Measurements from ENCODE around the gene TLCD3B. TPM values are rescaled to one million over a fixed set of nuclear protein-coding genes. Genes with fewer than 3 reads are reported as not detected.

TLCD3B gene
- total RNA-seq, 1 experiment from 2014 or later = 0.90 TPM

DNA sequence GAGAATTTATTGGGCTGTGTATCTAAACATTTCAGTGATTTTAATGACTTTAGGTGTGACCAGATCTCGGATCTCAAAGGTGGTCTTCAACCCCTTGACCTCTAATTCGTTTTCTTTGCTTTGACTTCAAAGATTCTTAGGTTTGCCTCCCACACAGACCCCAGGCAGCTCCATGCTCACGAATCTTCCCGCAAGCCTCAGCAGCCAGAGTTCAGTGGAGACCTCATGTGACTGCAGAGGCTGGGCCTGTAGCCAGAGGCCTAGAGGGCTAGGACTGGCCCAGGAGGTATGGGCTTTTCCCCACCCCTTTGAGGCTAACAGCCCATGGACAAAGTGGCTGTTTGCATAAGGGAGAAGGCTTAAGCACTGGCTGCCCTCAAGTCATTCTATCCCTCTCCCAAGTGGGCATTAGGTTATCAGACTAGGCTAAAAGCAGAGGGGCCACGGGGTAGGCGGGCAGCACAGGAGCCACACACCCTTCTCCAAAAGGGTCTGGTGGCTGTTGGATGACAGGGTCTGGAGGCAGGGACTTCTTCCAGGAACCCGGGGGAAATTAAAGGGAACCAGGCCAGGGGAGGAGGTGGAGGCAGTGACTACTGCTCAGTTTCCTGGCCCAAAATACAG is 38.6 kb downstream of the TLCD3B start:
- BruUV-seq (replicated peaks) = no TSS peak
- no peak for DNase-seq

DNA sequence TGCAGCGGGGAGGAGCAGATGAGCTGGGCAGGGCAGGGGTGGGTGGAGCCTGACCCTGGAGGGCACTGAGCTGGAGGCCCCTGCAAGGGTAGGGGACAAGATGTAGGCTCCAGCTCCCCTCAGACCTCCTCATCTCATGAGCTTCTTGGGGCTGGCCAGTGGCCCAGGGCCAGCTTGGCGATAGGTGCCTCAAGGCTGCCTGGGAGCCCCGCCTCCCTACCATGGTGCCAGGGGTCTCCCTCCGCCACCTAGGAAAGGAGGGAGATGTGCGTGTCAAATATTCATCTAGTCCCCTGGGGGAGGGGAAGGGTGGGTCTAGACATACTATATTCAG is 39.5 kb downstream of the TLCD3B start:
- Mint-ChIP-seq H3K36me3 (ENCODE audit: insufficient read depth, unreplicated experiment) (peaks cover 52% of the 10 kb centered on the region), H3K4me3 (ENCODE audit: low read depth, unreplicated experiment) (no peak overlapping the region), H3K4me1 (ENCODE audit: low read depth, unreplicated experiment) (peaks cover 21% of the 10 kb centered on the region), H3K9me3 (ENCODE audit: low read depth, unreplicated experiment) (no peaks in the 10 kb centered on the region), H3K27ac (ENCODE audit: unreplicated experiment) (no peak overlapping the region), H3K27me3 (ENCODE audit: unreplicated experiment) (no peaks in the 10 kb centered on the region)
- CTCF ChIA-PET = no interaction called here
- DNase-seq = no peak
- TF ChIP-seq, protein P1, sequence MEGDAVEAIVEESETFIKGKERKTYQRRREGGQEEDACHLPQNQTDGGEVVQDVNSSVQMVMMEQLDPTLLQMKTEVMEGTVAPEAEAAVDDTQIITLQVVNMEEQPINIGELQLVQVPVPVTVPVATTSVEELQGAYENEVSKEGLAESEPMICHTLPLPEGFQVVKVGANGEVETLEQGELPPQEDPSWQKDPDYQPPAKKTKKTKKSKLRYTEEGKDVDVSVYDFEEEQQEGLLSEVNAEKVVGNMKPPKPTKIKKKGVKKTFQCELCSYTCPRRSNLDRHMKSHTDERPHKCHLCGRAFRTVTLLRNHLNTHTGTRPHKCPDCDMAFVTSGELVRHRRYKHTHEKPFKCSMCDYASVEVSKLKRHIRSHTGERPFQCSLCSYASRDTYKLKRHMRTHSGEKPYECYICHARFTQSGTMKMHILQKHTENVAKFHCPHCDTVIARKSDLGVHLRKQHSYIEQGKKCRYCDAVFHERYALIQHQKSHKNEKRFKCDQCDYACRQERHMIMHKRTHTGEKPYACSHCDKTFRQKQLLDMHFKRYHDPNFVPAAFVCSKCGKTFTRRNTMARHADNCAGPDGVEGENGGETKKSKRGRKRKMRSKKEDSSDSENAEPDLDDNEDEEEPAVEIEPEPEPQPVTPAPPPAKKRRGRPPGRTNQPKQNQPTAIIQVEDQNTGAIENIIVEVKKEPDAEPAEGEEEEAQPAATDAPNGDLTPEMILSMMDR (IDR thresholded peaks at IDR 0.05; ENCODE audit: unreplicated experiment) = no peak
- BruUV-seq (replicated peaks) = no TSS peak
- intact Hi-C loops (cut with micrococcal nuclease; ENCODE audit: unreplicated experiment) = no loop called here

More for the DNA sequence above, 38.6 kb downstream of the TLCD3B start:
- Mint-ChIP-seq H3K9me3 (ENCODE audit: low read depth, unreplicated experiment) (no peaks in the 10 kb centered on the region), H3K27ac (ENCODE audit: unreplicated experiment) (no peak overlapping the region), H3K4me1 (ENCODE audit: low read depth, unreplicated experiment) (peaks cover 26% of the 10 kb centered on the region), H3K4me3 (ENCODE audit: low read depth, unreplicated experiment) (no peak overlapping the region), H3K36me3 (ENCODE audit: insufficient read depth, unreplicated experiment) (peaks cover 58% of the 10 kb centered on the region), H3K27me3 (ENCODE audit: unreplicated experiment) (no peaks in the 10 kb centered on the region)
- CTCF ChIA-PET = interaction anchor here (0.7 kb wide), 1 partner anchor 1007 kb away, joined by 3 read pairs; no protein-coding TSS in a partner anchor
- TF ChIP-seq, protein P1 (IDR thresholded peaks at IDR 0.05; ENCODE audit: unreplicated experiment) = no peak
- intact Hi-C loops (cut with micrococcal nuclease; ENCODE audit: unreplicated experiment) = no loop called here

DNA sequence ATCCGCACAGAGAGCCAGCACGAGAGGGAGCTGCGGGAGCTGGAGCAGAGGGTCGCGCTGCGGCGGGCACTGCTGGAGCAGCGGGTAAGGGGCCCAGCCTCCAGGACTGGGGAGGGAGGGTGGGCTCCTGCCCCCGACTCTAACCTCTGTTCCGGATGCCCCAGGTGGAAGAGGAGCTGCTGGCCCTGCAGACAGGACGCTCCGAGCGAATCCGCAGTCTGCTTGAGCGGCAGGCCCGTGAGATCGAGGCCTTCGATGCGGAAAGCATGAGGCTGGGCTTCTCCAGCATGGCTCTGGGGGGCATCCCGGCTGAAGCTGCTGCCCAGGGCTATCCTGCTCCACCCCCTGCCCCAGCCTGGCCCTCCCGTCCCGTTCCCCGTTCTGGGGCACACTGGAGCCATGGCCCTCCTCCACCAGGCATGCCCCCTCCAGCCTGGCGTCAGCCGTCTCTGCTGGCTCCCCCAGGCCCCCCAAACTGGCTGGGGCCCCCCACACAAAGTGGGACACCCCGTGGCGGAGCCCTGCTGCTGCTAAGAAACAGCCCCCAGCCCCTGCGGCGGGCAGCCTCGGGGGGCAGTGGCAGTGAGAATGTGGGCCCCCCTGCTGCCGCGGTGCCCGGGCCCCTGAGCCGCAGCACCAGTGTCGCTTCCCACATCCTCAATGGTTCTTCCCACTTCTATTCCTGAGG is 40.0 kb downstream of the TLCD3B start:
- BruUV-seq (replicated peaks) = no TSS peak

DNA sequence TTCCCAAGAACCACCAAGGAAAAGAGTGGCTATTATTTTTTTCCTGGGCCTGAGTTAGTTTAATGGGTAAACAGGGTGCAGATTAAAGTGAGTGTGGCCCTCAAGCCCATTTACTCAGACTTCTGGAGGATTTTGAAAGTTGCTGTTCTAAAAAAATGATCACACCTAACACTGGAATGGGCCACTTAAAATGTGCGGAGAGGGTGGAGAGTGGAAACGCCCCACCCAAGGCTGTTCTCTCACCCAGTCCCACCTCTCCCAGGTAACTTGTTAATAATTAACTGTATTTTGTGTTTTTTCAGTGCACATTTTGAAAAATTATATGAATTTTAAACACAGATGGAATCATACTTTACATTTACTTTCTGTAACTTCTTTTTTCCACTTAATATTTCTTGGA is 41.0 kb downstream of the TLCD3B start:
- CTCF ChIA-PET = interaction anchor here (0.6 to 0.8 kb wide), 2 partner anchors 51 to 136 kb away, joined by 6 to 17 read pairs; no protein-coding TSS in a partner anchor
- Mint-ChIP-seq H3K36me3 (ENCODE audit: insufficient read depth, unreplicated experiment) (peaks cover 47% of the 10 kb centered on the region), H3K4me1 (ENCODE audit: low read depth, unreplicated experiment) (peaks cover 14% of the 10 kb centered on the region), H3K4me3 (ENCODE audit: low read depth, unreplicated experiment) (no peak overlapping the region), H3K27me3 (ENCODE audit: unreplicated experiment) (no peaks in the 10 kb centered on the region), H3K9me3 (ENCODE audit: low read depth, unreplicated experiment) (no peaks in the 10 kb centered on the region), H3K27ac (ENCODE audit: unreplicated experiment) (no peak overlapping the region)
- TF ChIP-seq, protein P1 (IDR thresholded peaks at IDR 0.05; ENCODE audit: unreplicated experiment) = no peak
- no TSS peak for BruUV-seq (replicated peaks)
- intact Hi-C loops (cut with micrococcal nuclease; ENCODE audit: unreplicated experiment) = no loop called here
- DNase-seq = no peak

More for the DNA sequence above, 40.0 kb downstream of the TLCD3B start:
- Mint-ChIP-seq H3K27ac (ENCODE audit: unreplicated experiment) (no peak overlapping the region), H3K27me3 (ENCODE audit: unreplicated experiment) (no peaks in the 10 kb centered on the region), H3K4me1 (ENCODE audit: low read depth, unreplicated experiment) (peaks cover 19% of the 10 kb centered on the region), H3K4me3 (ENCODE audit: low read depth, unreplicated experiment) (no peak overlapping the region), H3K9me3 (ENCODE audit: low read depth, unreplicated experiment) (no peaks in the 10 kb centered on the region), H3K36me3 (ENCODE audit: insufficient read depth, unreplicated experiment) (peaks cover 49% of the 10 kb centered on the region)
- no peak for DNase-seq
- CTCF ChIA-PET = interaction anchor here (0.6 kb wide), 1 partner anchor 50 kb away, joined by 6 read pairs; no protein-coding TSS in a partner anchor
- TF ChIP-seq, protein P1 (IDR thresholded peaks at IDR 0.05; ENCODE audit: unreplicated experiment) = no peak
- intact Hi-C loops (cut with micrococcal nuclease; ENCODE audit: unreplicated experiment) = no loop called here

All from Calu3 (cell line).